ENCODE data around the gene GRM2. TPM values are rescaled to one million over a fixed set of nuclear protein-coding genes. Genes with fewer than 3 reads are reported as not detected.

Gene GRM2
- total RNA-seq, 2 donors from 2014 or later = 0.16 to 0.19 TPM

DNA sequence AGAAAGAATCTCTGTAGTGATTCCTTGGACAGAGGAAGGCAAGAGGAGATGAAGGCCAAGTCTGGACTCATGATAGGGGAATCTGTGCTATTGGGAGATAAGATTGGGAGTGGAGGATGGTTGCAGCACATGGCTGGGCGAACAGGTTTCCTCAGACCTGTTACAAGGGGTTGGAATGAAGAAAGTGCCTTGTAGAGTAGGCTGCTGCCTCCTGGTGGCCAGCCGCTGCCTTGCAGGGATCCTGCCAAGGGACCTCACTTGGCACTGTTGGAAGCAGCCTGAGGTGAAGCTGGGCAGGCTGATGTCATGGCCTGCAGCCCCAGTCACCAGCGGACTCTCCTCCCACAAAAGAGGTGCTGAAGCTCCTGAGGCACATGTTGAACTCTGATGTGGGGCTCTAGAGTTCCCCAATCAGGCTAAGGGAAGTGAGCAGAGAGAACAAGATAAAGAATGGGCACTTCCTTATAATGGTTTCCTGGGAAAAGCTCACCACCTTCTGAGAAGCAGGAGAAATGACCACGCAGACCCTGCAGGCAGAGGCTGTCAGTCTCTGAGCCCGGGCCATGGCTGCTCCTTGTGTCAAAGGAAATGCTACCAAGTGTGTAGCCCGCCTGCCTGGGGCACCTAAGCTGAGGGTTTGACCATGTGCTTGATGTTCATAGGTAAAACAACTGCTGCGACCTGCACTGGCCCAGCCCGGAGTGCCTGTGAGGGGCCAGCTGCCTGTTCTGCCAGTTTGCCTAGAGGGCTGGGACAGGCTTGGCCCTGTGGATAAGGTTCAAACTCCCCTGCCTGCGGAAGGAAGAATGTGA, 37.4 kb upstream of the GRM2 start:
- H3K36me3 ChIP-seq = peaks cover 3% of the 10 kb centered on the region
- TF ChIP-seq, protein P1, sequence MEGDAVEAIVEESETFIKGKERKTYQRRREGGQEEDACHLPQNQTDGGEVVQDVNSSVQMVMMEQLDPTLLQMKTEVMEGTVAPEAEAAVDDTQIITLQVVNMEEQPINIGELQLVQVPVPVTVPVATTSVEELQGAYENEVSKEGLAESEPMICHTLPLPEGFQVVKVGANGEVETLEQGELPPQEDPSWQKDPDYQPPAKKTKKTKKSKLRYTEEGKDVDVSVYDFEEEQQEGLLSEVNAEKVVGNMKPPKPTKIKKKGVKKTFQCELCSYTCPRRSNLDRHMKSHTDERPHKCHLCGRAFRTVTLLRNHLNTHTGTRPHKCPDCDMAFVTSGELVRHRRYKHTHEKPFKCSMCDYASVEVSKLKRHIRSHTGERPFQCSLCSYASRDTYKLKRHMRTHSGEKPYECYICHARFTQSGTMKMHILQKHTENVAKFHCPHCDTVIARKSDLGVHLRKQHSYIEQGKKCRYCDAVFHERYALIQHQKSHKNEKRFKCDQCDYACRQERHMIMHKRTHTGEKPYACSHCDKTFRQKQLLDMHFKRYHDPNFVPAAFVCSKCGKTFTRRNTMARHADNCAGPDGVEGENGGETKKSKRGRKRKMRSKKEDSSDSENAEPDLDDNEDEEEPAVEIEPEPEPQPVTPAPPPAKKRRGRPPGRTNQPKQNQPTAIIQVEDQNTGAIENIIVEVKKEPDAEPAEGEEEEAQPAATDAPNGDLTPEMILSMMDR (IDR thresholded peaks at IDR 0.05) = peak; percentile 80 to 98
- H3K27ac ChIP-seq = no peak overlapping the region
- H3K4me3 ChIP-seq = no peak overlapping the region
- H3K4me1 ChIP-seq = peaks cover 0 to 38% of the 10 kb centered on the region in 2 donors
- H3K9me3 ChIP-seq = no peaks in the 10 kb centered on the region
- peak; percentile 91 for DNase-seq (ENCODE audit: low spot score)
- no peaks in the 10 kb centered on the region for H3K27me3 ChIP-seq

DNA sequence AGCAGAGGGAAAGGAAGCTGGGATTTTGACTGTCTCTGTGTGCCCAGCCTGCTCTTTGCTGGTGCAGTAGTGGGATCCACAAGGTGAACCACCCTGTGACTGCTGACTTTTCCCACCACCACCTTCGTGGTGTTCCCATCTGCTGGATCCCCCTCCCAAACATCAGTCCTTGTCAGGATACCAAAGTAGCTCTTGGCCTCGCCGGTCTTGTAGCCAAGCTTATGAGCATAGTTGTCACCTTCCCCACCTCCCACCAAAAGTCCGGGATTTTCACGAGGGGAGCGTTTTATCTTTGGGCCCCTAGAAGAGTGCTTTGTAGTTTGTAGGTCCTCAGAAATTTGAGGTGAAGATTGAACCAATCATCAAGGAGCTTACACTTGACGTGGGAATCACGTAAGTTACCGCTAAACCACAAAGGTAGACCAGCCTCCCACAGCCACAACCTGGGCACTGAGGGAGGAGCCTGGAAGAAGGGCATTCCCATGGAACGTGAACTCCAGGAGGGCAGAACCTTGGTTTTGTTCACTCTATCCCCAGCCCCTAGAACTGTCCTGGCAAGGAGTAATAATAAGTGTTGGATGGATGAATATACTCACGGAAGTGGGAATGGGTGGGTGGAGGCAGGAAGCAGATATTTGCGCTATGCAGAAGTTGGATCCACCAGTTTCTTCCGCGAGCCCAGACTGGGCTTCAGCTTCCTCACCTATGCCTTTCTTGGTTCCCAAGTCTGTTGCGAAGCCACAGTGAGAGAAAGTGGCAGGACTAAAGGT, 36.6 kb upstream of the GRM2 start:
- Histone ChIP-seq H3K27ac (peak overlapping the region; percentile 88 to 93), H3K36me3 (peaks cover 9% of the 10 kb centered on the region), H3K4me3 (peak overlapping the region; percentile 66 to 78), H3K9me3 (no peaks in the 10 kb centered on the region), H3K4me1 (peaks cover 0 to 43% of the 10 kb centered on the region in 2 donors), H3K27me3 (no peaks in the 10 kb centered on the region)
- no peak for DNase-seq (ENCODE audit: low spot score)
- TF ChIP-seq, protein P1 (IDR thresholded peaks at IDR 0.05) = no peak

DNA sequence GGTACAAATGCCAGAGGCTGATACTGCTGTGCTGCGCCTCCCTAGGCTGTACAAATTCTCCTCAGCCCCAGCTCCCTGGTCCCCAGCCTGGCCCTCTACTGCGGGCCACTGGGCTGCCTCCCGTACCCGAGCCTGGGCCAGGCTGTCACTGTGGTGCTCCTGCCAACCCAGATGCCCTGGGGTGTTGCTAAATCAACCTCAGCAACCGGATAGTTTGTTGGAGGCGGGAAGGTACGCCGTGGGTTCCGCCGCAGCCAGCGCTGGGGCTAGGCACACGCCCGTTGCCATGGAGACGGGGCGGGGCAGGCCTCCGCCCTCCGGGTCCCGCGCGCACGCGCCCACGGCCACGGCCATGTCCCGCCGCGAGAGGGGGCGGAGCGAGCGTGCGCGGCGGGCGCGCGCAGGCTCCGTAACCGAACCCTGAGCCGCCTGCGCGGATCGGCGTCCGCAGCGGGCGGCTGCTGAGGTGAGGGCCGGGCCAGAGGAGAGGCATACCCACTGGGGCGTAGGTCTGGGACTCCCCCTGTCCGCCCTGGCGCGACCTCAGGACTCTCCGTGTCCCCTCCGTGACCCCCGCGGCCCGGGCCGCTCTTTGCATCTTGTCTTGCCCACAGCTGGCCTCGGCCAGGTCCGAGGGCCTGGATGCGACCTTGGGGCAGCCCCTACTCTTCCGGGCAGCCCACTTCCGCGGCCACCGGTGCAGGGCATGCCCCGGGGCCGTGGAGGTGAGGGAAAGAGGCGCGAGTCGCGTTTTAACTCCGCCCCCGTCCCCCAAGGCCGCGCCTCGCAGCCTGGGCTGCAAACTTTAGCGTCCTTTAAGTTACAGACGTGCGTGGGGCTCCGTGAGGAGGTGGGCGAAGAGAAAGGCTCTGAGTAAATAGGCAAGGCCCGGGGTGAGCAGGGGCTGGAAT, 35.8 kb upstream of the GRM2 start, which contains the start of gene TEX264:
TSS of gene TEX264 (plus strand) at position 430 of the 911 bp plus-strand sequence. CDS start 3,053 bp downstream, outside the sequence.
- Histone ChIP-seq H3K9me3 (no peaks in the 10 kb centered on the region), H3K36me3 (peaks cover 13% of the 10 kb centered on the region), H3K4me1 (peaks cover 0 to 50% of the 10 kb centered on the region in 2 donors)

DNA sequence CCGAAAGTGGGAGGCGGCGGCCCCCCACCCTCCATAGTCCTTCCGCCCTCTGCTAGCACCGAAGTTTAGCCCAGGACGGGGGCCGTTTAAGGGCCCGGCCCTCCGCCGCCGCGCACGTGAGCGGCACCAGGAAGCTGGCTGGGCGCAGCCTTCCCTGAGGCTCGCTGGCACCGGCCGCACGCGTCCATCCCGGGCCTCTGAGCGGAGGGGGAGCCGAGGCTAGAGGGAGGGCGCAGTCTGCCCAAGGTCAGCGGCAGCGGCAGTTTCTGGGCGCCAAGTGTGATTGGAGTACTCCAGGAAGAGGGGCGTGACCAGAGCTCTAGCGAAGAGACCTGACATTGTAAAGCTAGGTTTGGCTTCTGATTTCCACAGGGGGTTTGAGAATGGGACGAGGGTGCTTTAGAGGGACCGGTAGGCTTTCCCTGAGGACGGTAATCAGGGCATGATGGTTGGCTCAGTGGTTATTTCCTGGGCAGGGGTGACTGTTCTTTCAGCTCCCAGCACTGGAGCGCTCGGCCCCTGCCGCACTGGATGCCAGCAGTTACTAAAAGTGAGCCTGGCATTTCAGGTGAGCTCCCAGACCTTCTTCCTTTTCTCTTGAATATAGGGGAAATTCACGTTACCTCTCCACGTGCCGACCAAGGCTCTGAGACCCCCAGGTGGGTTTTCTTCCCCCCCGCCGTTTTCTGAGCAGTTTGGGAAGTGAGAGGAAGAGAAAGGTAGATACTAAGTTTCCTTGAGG, 35.0 kb upstream of the GRM2 start:
- H3K36me3 ChIP-seq = peaks cover 21% of the 10 kb centered on the region
- H3K27ac ChIP-seq = peak overlapping the region; percentile 88 to 93
- peak overlapping the region; percentile 66 to 78 for H3K4me3 ChIP-seq
- peaks cover 0 to 53% of the 10 kb centered on the region in 2 donors for H3K4me1 ChIP-seq
- TF ChIP-seq, protein P1 (IDR thresholded peaks at IDR 0.05) = no peak
- no peaks in the 10 kb centered on the region for H3K9me3 ChIP-seq
- no peaks in the 10 kb centered on the region for H3K27me3 ChIP-seq
- no peak for DNase-seq (ENCODE audit: low spot score)

More for the DNA sequence above, 35.8 kb upstream of the GRM2 start, which contains the start of gene TEX264:
- Histone ChIP-seq H3K4me3 (peak within 1 kb of the TSS; percentile 66 to 78), H3K27me3 (no peaks in the 10 kb centered on the region), H3K27ac (peak within 1 kb of the TSS; percentile 88 to 93)
- DNase-seq (ENCODE audit: low spot score) = peak; percentile 85
- TF ChIP-seq, protein P1 (IDR thresholded peaks at IDR 0.05) = no peak
